Measurements from ENCODE around the gene HIPK2. TPM values are rescaled to one million over a fixed set of nuclear protein-coding genes. Genes with fewer than 3 reads are reported as not detected.

HIPK2 gene
- total RNA-seq, 2 experiments from 2014 or later, result 6.2 to 7.9 TPM

- Histone ChIP-seq H3K36me3 (ENCODE audit: insufficient read depth, low read length) (no peaks in the 10 kb centered on the region), H3K9me2 (ENCODE audit: insufficient read depth, low read length) (no peaks in the 10 kb centered on the region), H3K4me1 (ENCODE audit: insufficient read depth, low read length, poor library complexity, severe bottlenecking) (no peaks in the 10 kb centered on the region), H2AFZ (ENCODE audit: low read length) (no peak overlapping the region), H3K9me3 (ENCODE audit: low read length) (no peaks in the 10 kb centered on the region), H3K4me3 (ENCODE audit: low read depth, low read length, poor library complexity, severe bottlenecking) (no peak overlapping the region), H3K27ac (ENCODE audit: low read depth, low read length, poor library complexity, severe bottlenecking) (no peak overlapping the region), H3K4me2 (ENCODE audit: low read length) (no peak overlapping the region), H3K79me2 (ENCODE audit: insufficient read depth, low read depth, low read length) (no peaks in the 10 kb centered on the region), H4K20me1 (ENCODE audit: insufficient read depth, low read length) (no peaks in the 10 kb centered on the region)
- no TSS peak for BruUV-seq (replicated peaks)
- no peak for DNase-seq (ENCODE audit: low spot score)
- POLR2A ChIA-PET, result interaction anchor here (0.8 to 1.0 kb wide), 2 partner anchors 10 to 169 kb away, joined by 3 read pairs; no protein-coding TSS in a partner anchor
- TF ChIP-seq CTCF (conservative IDR thresholded peaks at IDR 0.05; ENCODE audit: low read length) (no peak), EZH2phosphoT487 (IDR thresholded peaks at IDR 0.05; ENCODE audit: borderline replicate concordance, low read depth, low read length) (no peak)
- CTCF ChIA-PET (ENCODE audit: unreplicated experiment), result no interaction called here
- intact Hi-C loops (cut with micrococcal nuclease; ENCODE audit: unreplicated experiment), result no loop called here
These were observed 28.9 kb downstream of the HIPK2 start for GRCh38 chr7:139748941-139749340.

- DNase-seq (ENCODE audit: low spot score), result no peak
- CTCF ChIA-PET (ENCODE audit: unreplicated experiment), result no interaction called here
- Histone ChIP-seq H3K36me3 (ENCODE audit: insufficient read depth, low read length) (no peaks in the 10 kb centered on the region), H3K27ac (ENCODE audit: low read depth, low read length, poor library complexity, severe bottlenecking) (no peak overlapping the region), H4K20me1 (ENCODE audit: insufficient read depth, low read length) (no peaks in the 10 kb centered on the region), H3K4me2 (ENCODE audit: low read length) (no peak overlapping the region), H3K9me3 (ENCODE audit: low read length) (no peaks in the 10 kb centered on the region), H2AFZ (ENCODE audit: low read length) (no peak overlapping the region), H3K79me2 (ENCODE audit: insufficient read depth, low read depth, low read length) (no peaks in the 10 kb centered on the region), H3K4me1 (ENCODE audit: insufficient read depth, low read length, poor library complexity, severe bottlenecking) (no peaks in the 10 kb centered on the region), H3K4me3 (ENCODE audit: low read depth, low read length, poor library complexity, severe bottlenecking) (no peak overlapping the region), H3K9me2 (ENCODE audit: insufficient read depth, low read length) (no peaks in the 10 kb centered on the region)
- POLR2A ChIA-PET, result interaction anchor here (1.0 kb wide), 1 partner anchor 10 kb away, joined by 3 read pairs; no protein-coding TSS in a partner anchor
- no TSS peak for BruUV-seq (replicated peaks)
- TF ChIP-seq CTCF (conservative IDR thresholded peaks at IDR 0.05; ENCODE audit: low read length) (no peak), EZH2phosphoT487 (IDR thresholded peaks at IDR 0.05; ENCODE audit: borderline replicate concordance, low read depth, low read length) (no peak)
- intact Hi-C loops (cut with micrococcal nuclease; ENCODE audit: unreplicated experiment), result no loop called here
These were observed 29.4 kb downstream of the HIPK2 start for GRCh38 chr7:139748373-139748765.

GRCh38 chr7:139747662-139748372, 30.0 kb downstream of the HIPK2 start:
- Histone ChIP-seq H3K27ac (ENCODE audit: low read depth, low read length, poor library complexity, severe bottlenecking) (no peak overlapping the region), H3K79me2 (ENCODE audit: insufficient read depth, low read depth, low read length) (no peaks in the 10 kb centered on the region), H3K4me1 (ENCODE audit: insufficient read depth, low read length, poor library complexity, severe bottlenecking) (no peaks in the 10 kb centered on the region), H3K4me2 (ENCODE audit: low read length) (no peak overlapping the region), H3K36me3 (ENCODE audit: insufficient read depth, low read length) (no peaks in the 10 kb centered on the region), H3K9me3 (ENCODE audit: low read length) (no peaks in the 10 kb centered on the region), H3K4me3 (ENCODE audit: low read depth, low read length, poor library complexity, severe bottlenecking) (no peak overlapping the region), H4K20me1 (ENCODE audit: insufficient read depth, low read length) (no peaks in the 10 kb centered on the region), H3K9me2 (ENCODE audit: insufficient read depth, low read length) (no peaks in the 10 kb centered on the region), H2AFZ (ENCODE audit: low read length) (no peak overlapping the region)
- no peak for DNase-seq (ENCODE audit: low spot score)
- TF ChIP-seq EZH2phosphoT487 (IDR thresholded peaks at IDR 0.05; ENCODE audit: borderline replicate concordance, low read depth, low read length) (no peak), CTCF (conservative IDR thresholded peaks at IDR 0.05; ENCODE audit: low read length) (no peak)
- POLR2A ChIA-PET, result interaction anchor here (0.6 to 0.9 kb wide), 2 partner anchors 12 to 20 kb away, joined by 3 to 4 read pairs; no protein-coding TSS in a partner anchor
- no TSS peak for BruUV-seq (replicated peaks)
- CTCF ChIA-PET (ENCODE audit: unreplicated experiment), result no interaction called here
- intact Hi-C loops (cut with micrococcal nuclease; ENCODE audit: unreplicated experiment), result no loop called here
